Testis (tissue), 2 donors: ENCODE measurements around the gene C17orf113.

Experiments
- CTCF ChIP-seq, 3 experiments: fragments of 450-650 bp in 2 of 3; fragments of 200-600 bp in 1 of 3; sonication (generic) in 1 of 3; IDR thresholded peaks; one replicate each; pipeline ENCODE4 v1.5.1; 2016 to 2019; ENCODE audit warnings: antibody characterized with exemption in 3 of 3, mild to moderate bottlenecking in 2 of 3, moderate library complexity in 1 of 3
- POLR2A ChIP-seq: fragments of 450-650 bp; IDR thresholded peaks from one replicate; pipeline ENCODE4 v1.6.1; 2017; ENCODE audit warnings: antibody characterized with exemption, mild to moderate bottlenecking, moderate library complexity

- TF ChIP-seq CTCF (IDR thresholded peaks at IDR 0.05) = no peak
- TF ChIP-seq POLR2A = no peak
Measured at GRCh38 chr17:42065201-42065600, 14.8 kb upstream of the C17orf113 start.
